ENCODE results near the gene TNRC6B.
A peak's percentile ranks its signal among the peaks of the same experiment; 100 is the strongest.
"Not testable (repeated sequence)": the region's sequence is repeated elsewhere in the genome, so short reads cannot be mapped to it uniquely, and the experiment has no call there.

Gene TNRC6B

DNA sequence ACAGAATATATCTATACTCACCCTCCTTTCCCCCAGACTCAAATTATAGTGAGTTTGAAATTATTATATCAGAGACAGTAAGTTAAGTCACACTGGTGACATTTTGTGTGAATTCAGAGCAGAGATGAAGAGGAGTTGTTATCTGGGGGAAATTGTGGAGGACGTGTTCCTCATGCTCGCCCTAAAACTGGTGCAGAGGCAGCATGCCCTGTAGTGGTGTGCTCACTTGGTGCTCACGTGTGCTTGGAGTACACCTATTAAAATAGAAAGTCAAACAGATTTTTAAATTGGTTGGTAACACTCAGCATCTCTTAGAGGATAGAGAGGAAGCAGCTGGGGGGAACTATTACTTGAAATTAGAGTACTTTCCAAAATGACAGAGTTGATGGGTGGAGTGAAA lies 117.0 kb downstream of the TNRC6B start:
- no peak for FAIRE-seq

- no peak for FAIRE-seq
These were observed 122.6 kb downstream of the TNRC6B start for GRCh38 chr22:40300316-40300715.

DNA sequence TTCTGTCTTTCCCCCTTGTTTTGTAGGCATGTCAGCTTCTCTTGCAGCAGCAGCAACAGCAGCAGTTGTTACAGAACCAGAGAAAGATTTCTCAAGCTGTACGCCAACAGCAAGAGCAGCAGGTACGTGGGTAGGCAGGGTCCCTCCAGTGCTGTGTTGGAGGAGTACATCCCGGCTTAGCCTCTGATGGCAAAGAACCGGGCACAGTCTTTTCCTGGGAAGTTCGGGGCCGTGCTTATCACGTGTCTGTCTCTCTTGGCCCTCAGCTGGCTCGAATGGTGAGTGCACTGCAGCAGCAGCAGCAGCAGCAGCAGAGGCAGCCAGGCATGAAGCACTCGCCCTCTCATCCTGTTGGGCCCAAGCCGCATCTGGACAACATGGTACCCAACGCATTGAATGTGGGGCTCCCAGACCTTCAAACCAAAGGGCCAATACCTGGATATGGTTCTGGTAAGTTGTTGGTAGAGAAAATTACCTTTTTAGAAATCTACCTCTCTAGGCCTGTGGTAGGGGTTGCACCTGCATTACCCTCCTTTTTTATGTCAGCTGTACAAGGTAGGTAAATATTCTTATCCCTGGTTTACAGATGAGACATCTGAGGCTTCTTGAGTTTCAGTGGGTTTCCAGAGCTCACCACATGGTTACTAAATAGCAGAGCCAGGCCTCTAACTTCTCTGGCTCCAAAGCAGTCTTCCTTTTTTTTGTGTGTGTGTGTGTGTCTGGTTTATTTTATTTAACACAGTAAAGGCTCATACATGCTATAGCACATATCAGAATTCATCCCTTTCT lies 123.4 kb downstream of the TNRC6B start:
- FAIRE-seq: no peak

GRCh38 chr22:40302149-40302548 lies 124.4 kb downstream of the TNRC6B start:
- FAIRE-seq: no peak

DNA sequence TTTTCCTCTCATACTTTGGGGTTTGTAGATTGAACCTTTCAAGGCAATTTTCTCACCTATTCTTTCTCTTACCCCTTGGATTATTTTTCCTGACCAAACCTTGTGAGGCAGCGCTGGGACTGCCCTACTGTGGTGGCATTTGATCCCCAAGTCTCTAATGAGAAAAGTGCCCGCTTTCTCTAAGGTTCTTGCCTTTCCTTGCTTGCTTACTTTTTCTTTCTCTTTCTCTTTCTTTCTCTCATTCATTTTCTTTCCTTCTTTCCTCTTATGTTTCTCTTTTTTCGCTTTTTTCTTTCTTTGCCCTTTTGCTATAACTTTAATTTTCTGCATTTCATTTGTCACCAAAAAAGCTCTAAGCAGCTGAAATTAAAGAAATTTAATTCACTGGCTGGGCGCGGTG lies 127.9 kb downstream of the TNRC6B start:
- no peak for FAIRE-seq

- no peak for FAIRE-seq
These were observed 131.4 kb downstream of the TNRC6B start for GRCh38 chr22:40308999-40309573.

GRCh38 chr22:40309631-40310030 lies 131.9 kb downstream of the TNRC6B start:
- no peak for FAIRE-seq

- FAIRE-seq: no peak
These were observed 132.5 kb downstream of the TNRC6B start for GRCh38 chr22:40310081-40310767.

- no peak for FAIRE-seq
These were observed 133.0 kb downstream of the TNRC6B start for GRCh38 chr22:40310768-40311120.

- FAIRE-seq: not testable (repeated sequence)
These were observed 133.9 kb downstream of the TNRC6B start for GRCh38 chr22:40311646-40312045.

DNA sequence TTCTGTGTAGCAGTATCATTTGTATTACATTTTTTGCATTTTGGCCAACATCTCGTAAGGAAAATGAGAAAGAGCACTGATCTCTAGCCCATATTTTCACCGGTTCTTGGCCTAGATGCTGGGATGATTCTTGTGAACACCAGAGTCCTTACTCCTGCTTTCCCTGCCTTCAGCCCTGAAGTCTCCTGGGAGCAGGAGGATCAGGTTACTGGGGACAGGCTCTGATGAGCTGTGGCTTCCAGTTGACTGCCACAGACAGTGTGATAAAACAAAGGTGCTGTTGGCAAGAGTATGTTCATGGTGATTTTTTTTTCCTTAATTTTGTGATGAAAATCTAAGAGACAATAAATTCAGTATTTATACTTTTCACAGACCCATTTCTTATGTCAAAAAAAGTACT lies 134.3 kb downstream of the TNRC6B start:
- no peak for FAIRE-seq

GRCh38 chr22:40313007-40313406 lies 135.3 kb downstream of the TNRC6B start:
- FAIRE-seq: no peak

- FAIRE-seq: no peak
These were observed 136.3 kb downstream of the TNRC6B start for GRCh38 chr22:40314041-40314440.

DNA sequence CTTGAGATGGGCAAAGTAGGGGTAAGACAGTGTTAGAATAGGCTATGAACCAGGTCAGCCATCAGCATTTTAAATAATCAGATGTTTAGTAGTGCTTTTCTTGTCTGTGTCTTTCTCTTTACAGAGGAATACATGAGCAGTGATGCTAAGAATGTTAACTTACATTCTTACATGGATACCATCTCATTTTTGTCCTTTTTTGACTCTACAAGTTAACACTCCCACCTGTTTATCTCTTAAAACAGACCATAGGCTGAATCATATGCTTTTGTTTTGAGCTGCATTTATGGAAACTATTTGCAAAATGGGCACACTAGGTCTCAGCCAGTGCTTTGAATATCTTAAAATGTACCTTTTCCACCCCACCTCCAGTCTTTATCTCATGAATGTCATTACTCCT lies 143.0 kb downstream of the TNRC6B start:
- no peak for FAIRE-seq

DNA sequence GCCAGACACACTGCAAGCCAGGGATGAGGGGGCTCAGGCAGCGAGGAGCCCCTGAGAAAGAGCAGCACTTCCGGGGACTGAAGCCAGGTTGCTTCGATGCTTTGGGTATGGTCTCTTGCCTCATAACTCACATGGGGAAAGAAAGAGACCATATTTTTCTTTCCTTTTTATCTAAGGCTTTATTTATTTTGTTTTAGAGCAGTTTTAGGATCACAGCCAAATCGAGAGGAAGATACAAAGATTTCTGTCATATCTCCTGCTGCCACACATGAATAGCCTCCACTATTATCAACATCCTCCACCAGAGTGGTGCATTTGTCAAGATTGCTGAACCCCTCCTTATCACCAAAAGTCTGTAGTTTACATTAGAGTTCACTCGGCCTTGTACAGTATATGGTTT lies 144.3 kb downstream of the TNRC6B start:
- FAIRE-seq: no peak

GRCh38 chr22:40322818-40323447 lies 145.2 kb downstream of the TNRC6B start:
- FAIRE-seq: no peak

GRCh38 chr22:40323681-40324171 lies 146.0 kb downstream of the TNRC6B start:
- peak; percentile 62 for FAIRE-seq

DNA sequence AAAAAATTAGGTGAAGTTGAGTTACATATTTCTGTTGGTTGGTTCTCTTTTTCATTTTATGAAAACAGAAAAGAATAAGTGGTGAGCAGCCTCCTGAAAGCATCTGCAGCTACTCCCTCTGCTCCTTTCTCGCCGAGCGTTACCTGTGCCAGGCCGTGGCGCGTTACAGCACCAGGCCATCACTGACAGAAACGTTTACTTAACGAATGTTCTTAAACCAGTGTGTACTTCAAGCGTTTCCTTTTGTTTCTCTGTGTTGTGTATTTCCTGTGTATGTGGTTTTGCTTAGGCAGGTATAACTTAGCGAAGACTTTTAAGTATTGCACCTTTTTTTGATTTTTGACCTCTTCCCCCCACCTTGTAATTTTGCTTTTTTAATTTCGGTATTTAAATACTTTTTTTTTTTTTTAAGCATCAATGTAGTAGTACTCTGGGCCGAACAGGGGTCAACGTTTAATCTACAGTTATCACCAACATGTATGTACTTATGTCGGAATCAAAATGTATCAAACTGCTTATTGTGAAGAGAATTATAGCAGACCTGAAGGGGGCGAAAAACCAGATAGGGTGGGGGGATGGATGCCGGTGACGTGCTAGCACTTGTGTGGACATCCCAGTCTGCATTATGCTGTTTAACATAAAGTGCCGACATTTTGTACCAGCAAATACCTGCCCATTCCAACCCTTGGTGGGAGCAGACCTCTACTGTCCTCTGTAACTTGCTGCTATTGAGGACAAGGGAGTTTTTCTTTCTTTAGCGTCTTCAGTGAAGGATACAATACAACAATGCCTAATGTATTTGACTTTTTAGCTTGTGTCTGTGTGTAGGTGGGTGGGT lies 147.0 kb downstream of the TNRC6B start:
- no peak for FAIRE-seq

DNA sequence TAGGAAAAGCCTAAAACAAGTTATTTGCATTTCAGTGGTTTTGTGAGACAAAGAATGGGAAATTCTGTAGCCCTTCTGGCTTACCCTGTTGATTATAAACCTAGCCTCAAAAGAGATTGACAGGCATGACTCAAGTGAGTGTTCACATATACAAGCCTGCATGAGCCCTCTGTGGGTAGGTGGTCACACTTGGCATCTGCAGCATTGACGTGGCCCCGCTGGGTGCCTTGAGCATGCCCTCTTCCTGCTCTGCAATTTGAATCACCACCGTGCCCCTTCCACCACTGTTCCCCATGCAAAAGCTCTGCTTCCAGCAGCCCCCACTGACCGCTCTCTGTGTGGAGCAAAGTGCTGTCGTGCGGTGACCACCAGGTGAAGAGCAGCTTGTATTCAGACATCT lies 147.6 kb downstream of the TNRC6B start:
- FAIRE-seq: no peak

DNA sequence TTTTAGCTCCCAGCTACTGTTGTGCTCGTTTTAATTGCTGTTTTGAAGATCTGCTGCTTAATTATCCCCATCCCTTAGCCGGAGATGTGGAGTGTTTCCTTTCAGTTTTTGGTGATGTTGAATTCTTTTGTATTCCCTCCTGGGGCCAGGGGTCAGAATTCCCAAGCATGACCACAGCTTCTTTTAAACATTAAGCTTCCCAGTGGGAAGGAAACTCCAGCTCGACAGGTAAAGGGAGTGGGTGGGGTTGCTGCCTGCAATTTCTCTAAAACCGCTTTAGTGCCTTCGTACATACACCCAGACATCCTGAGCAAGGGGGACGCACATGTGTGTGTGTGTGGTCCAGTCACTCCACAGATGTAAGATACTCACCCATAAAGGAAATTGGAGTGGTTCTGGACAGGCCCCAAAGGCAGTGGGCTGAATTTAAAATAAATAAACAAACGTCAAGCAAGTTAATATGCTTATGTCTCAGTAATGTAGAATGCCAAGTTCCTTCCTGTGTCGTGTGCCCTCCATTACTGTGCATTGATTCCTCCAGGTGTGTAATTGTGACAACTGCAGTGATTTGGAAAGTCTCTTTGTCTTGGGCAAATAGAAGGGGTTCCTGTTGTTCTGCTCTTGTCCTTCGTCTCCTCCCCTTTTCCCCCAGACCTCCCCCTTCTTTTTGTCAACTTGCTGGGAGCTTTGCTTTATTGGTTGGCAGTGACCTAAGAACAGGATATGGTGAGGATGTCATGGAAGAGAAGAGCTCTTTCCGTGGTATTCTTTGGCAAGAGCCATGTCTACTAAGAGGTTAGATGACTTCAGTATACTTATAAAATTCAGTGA lies 149.4 kb downstream of the TNRC6B start:
- FAIRE-seq: no peak

Measured in endometrium (tissue), 2 donors.